OCI-LY3 (cell line): ENCODE results near the gene APLP1.

Source experiments
- EZH2phosphoT487 ChIP-seq: fragments of 200-600 bp; shearing (Covaris generic); IDR thresholded peaks from 2 replicates; pipeline ENCODE4 v1.6.1; 2018; ENCODE audit warnings: antibody characterized with exemption, mixed run types, low read depth
- TF ChIP-seq, protein P1 (sequence below): fragments of 200-600, 300-600 bp; sonication (generic); IDR thresholded peaks from 2 replicates; pipeline ENCODE4 v1.5.1; 2014; ENCODE audit warnings: antibody characterized with exemption, low read length, low read depth

DNA sequence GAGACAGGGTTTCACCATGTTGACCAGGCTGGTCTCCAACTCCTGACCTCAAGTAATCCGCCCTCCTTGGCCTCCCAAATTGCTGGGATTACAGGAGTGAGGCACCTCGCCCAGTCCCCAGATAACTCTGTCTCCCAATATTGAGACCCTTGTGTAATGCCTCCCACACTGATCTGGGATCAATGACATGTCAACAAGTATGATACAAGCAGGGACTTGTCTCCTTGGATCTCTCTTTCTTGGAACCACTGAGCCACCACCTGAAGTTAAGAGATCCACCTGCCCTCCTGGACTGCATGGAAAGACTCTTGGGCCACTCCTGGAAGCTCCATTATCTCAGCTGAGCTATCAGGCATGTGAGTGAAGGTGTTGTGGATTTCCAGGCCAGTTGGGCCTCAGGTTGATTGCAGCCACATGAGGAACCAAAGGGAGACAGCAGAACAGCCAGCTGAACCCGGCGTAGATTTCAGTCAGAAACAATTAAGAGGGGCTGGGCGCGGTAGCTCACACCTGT lies 16.9 kb downstream of the APLP1 start:
- TF ChIP-seq, protein P1, sequence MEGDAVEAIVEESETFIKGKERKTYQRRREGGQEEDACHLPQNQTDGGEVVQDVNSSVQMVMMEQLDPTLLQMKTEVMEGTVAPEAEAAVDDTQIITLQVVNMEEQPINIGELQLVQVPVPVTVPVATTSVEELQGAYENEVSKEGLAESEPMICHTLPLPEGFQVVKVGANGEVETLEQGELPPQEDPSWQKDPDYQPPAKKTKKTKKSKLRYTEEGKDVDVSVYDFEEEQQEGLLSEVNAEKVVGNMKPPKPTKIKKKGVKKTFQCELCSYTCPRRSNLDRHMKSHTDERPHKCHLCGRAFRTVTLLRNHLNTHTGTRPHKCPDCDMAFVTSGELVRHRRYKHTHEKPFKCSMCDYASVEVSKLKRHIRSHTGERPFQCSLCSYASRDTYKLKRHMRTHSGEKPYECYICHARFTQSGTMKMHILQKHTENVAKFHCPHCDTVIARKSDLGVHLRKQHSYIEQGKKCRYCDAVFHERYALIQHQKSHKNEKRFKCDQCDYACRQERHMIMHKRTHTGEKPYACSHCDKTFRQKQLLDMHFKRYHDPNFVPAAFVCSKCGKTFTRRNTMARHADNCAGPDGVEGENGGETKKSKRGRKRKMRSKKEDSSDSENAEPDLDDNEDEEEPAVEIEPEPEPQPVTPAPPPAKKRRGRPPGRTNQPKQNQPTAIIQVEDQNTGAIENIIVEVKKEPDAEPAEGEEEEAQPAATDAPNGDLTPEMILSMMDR, result no peak
- no peak for TF ChIP-seq EZH2phosphoT487
